ENCODE data around the gene RNF225.

The RNF225 gene

GRCh38 chr19:58355908-58356765 is 39.3 kb upstream of the RNF225 start:
- no peak for DNase-seq (ENCODE audit: extremely low read depth, low read depth)
- peak overlapping the region; percentile 30 for H3K4me3 ChIP-seq (replicated peaks; ENCODE audit: low read depth, low read length)
- no peak for TF ChIP-seq CTCF (IDR thresholded peaks at IDR 0.05; ENCODE audit: low read depth, low read length, missing control alignments)

- no peak for DNase-seq (ENCODE audit: extremely low read depth, low read depth)
- peak overlapping the region; percentile 30 for H3K4me3 ChIP-seq (replicated peaks; ENCODE audit: low read depth, low read length)
- no peak for TF ChIP-seq CTCF (IDR thresholded peaks at IDR 0.05; ENCODE audit: low read depth, low read length, missing control alignments)
Observed at GRCh38 chr19:58356766-58357480, 38.5 kb upstream of the RNF225 start.

GRCh38 chr19:58357481-58358145 is 37.8 kb upstream of the RNF225 start:
- DNase-seq (ENCODE audit: extremely low read depth, low read depth) = no peak
- no peak for TF ChIP-seq CTCF (IDR thresholded peaks at IDR 0.05; ENCODE audit: low read depth, low read length, missing control alignments)
- H3K4me3 ChIP-seq (replicated peaks; ENCODE audit: low read depth, low read length) = no peak overlapping the region

- no peak for DNase-seq (ENCODE audit: extremely low read depth, low read depth)
- TF ChIP-seq CTCF (IDR thresholded peaks at IDR 0.05; ENCODE audit: low read depth, low read length, missing control alignments) = no peak
- H3K4me3 ChIP-seq (replicated peaks; ENCODE audit: low read depth, low read length) = peak overlapping the region; percentile 81
Observed at GRCh38 chr19:58361900-58362271, 33.6 kb upstream of the RNF225 start.

- no peak for TF ChIP-seq CTCF (IDR thresholded peaks at IDR 0.05; ENCODE audit: low read depth, low read length, missing control alignments)
Observed at GRCh38 chr19:58362272-58362994, 33.0 kb upstream of the RNF225 start, which contains the start of gene ZNF497. Gene ZNF497, minus strand, starts transcription at chr19:58362751. Its CDS starts 5,116 bp downstream, at chr19:58357635.

GRCh38 chr19:58364146-58364545 is 31.3 kb upstream of the RNF225 start:
- no peak overlapping the region for H3K4me3 ChIP-seq (replicated peaks; ENCODE audit: low read depth, low read length)
- no peak for TF ChIP-seq CTCF (IDR thresholded peaks at IDR 0.05; ENCODE audit: low read depth, low read length, missing control alignments)
- DNase-seq (ENCODE audit: extremely low read depth, low read depth) = no peak

More at GRCh38 chr19:58362272-58362994, 33.0 kb upstream of the RNF225 start, which contains the start of gene ZNF497:
- peak; percentile 90 for DNase-seq (ENCODE audit: extremely low read depth, low read depth)
- H3K4me3 ChIP-seq (replicated peaks; ENCODE audit: low read depth, low read length) = peak within 1 kb of the TSS; percentile 81

Data from HFF-Myc (cell line).